GM18499 (cell line): ENCODE results near the gene TP63.
"Not testable (repeated sequence)": the region's sequence is repeated elsewhere in the genome, so short reads cannot be mapped to it uniquely, and the experiment has no call there.

ENCODE experiments used
- ATAC-seq: cut with Tn5 transposase; IDR thresholded peaks from one replicate; pipeline ENCODE4 v1.9.1; 2021; ENCODE audit warnings: moderate number of reproducible peaks; ENCODE audit not compliant: insufficient read depth, unreplicated experiment

Gene TP63

GRCh38 chr3:189631373-189631408 is at the start of gene TP63:
Gene TP63, plus strand, starts transcription at chr3:189631389. Its CDS starts 127 bp downstream, at chr3:189631516.
- ATAC-seq = no peak

GRCh38 chr3:189582179-189582578 is 49.0 kb upstream of the TP63 start:
- no peak for ATAC-seq

- ATAC-seq = no peak
Measured at GRCh38 chr3:189584645-189585044, 46.5 kb upstream of the TP63 start.

GRCh38 chr3:189586941-189587663 is 44.1 kb upstream of the TP63 start:
- peak; percentile 84 for ATAC-seq

- ATAC-seq = no peak
Measured at GRCh38 chr3:189587664-189588040, 43.5 kb upstream of the TP63 start.

GRCh38 chr3:189588070-189588469 is 43.1 kb upstream of the TP63 start:
- no peak for ATAC-seq

GRCh38 chr3:189588475-189589178 is 42.6 kb upstream of the TP63 start:
- ATAC-seq = no peak

GRCh38 chr3:189589179-189589569 is 42.0 kb upstream of the TP63 start:
- ATAC-seq = no peak

- no peak for ATAC-seq
Measured at GRCh38 chr3:189590223-189590622, 41.0 kb upstream of the TP63 start.

GRCh38 chr3:189593581-189593980 is 37.6 kb upstream of the TP63 start:
- no peak for ATAC-seq

- not testable (repeated sequence) for ATAC-seq
Measured at GRCh38 chr3:189596078-189596979, 34.9 kb upstream of the TP63 start.

- no peak for ATAC-seq
Measured at GRCh38 chr3:189597918-189598317, 33.3 kb upstream of the TP63 start.

GRCh38 chr3:189598530-189599225 is 32.5 kb upstream of the TP63 start:
- no peak for ATAC-seq

- no peak for ATAC-seq
Measured at GRCh38 chr3:189602471-189602870, 28.7 kb upstream of the TP63 start.

GRCh38 chr3:189605717-189606116 is 25.5 kb upstream of the TP63 start:
- ATAC-seq = no peak

- no peak for ATAC-seq
Measured at GRCh38 chr3:189606774-189607173, 24.4 kb upstream of the TP63 start.

GRCh38 chr3:189612641-189613040 is 18.5 kb upstream of the TP63 start:
- not testable (repeated sequence) for ATAC-seq

- ATAC-seq = no peak
Measured at GRCh38 chr3:189613122-189613521, 18.1 kb upstream of the TP63 start.

GRCh38 chr3:189621948-189622603 is 9.1 kb upstream of the TP63 start:
- no peak for ATAC-seq

GRCh38 chr3:189622629-189623028 is 8.6 kb upstream of the TP63 start:
- no peak for ATAC-seq

- no peak for ATAC-seq
Measured at GRCh38 chr3:189624130-189624529, 7.1 kb upstream of the TP63 start.
